NK-92 (cell line): ENCODE measurements around the gene ADRA1B.

ENCODE experiments used
- DNase-seq: peaks from one replicate; lab custom pipeline; 2025; ENCODE audit not compliant: unreplicated experiment; lab: John Stamatoyannopoulos, UW

The ADRA1B gene

GRCh38 chr5:159928122-159928909 lies 12.0 kb downstream of the ADRA1B start:
- no peak for DNase-seq

GRCh38 chr5:159929176-159929575 lies 12.9 kb downstream of the ADRA1B start:
- DNase-seq: no peak

GRCh38 chr5:159933531-159934485 lies 17.5 kb downstream of the ADRA1B start:
- no peak for DNase-seq

GRCh38 chr5:159935946-159936345 lies 19.7 kb downstream of the ADRA1B start:
- DNase-seq: no peak

- DNase-seq: no peak
Measured at GRCh38 chr5:159936686-159937329, 20.5 kb downstream of the ADRA1B start.

- no peak for DNase-seq
Measured at GRCh38 chr5:159937580-159937979, 21.3 kb downstream of the ADRA1B start.

GRCh38 chr5:159943326-159943725 lies 27.0 kb downstream of the ADRA1B start:
- no peak for DNase-seq

GRCh38 chr5:159944056-159944600 lies 27.8 kb downstream of the ADRA1B start:
- no peak for DNase-seq

GRCh38 chr5:159945359-159945758 lies 29.1 kb downstream of the ADRA1B start:
- no peak for DNase-seq

DNA sequence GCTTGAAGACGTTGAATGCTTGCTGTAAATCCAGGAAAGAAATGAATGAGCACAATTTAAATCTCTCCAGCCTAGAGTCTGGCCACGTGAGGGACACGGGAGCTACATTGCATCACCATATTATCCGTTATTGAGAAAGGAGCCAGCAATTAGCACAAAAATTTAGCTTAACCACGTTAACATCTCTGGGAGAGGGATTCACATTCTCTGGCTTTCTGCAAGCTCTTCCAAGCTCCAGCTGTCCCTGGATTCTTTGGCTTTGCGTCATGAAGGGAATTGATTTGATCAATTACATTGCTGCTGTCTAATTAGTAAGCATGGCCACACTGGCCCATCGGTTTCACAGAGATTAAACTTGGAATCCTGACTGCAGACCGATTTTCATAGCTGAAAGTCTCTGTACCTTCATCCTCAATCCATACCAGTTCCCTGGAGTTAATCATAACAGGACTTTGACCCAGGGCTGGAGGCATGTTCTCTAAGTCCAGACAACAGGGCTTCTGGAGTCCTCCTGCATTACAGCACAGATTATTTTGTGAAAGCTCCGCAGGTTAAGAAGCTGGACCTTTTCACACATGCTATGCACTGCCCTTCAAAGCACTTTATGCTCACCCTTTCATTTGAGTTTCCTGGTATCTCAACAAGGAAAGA lies 31.6 kb downstream of the ADRA1B start:
- DNase-seq: no peak

DNA sequence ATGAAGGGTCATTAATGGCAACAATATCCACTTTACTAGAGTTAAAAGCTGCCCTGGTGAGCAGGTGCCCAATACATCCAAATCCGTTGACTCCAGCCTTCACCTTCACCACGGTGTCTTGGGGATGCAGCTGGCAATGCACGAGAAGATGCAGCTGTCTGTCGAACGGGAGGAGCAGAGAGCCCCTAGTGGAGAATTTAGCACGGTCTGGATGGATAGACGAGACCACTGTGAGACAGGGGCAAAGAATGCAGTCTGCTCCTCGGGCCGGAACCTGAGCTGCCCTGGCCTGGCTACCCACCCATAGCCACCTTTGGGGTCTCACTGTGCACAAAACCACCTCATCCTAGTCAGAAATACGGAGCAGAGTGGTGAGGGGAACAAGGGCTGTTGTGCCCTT lies 35.1 kb downstream of the ADRA1B start:
- no peak for DNase-seq

DNA sequence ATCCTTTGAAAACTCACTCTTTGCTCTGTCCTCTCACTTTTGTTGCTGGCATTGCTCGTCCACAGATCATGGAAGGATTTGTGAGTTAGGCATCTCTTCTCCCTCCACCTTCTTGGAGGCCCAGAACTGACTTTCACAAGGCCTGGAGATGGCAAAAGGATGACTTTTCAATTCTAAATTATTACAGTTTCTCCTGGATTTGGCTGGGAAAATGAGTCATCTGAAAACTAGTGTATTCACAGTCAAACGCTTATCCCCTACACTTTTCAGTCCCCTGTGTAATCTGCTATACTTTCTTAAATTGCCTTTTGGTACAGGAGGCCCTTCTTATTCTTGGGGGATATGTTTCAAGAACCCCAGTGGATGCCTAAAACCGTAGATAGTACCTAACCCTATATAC lies 35.6 kb downstream of the ADRA1B start:
- DNase-seq: no peak

GRCh38 chr5:159953609-159954008 lies 37.3 kb downstream of the ADRA1B start:
- DNase-seq: no peak

DNA sequence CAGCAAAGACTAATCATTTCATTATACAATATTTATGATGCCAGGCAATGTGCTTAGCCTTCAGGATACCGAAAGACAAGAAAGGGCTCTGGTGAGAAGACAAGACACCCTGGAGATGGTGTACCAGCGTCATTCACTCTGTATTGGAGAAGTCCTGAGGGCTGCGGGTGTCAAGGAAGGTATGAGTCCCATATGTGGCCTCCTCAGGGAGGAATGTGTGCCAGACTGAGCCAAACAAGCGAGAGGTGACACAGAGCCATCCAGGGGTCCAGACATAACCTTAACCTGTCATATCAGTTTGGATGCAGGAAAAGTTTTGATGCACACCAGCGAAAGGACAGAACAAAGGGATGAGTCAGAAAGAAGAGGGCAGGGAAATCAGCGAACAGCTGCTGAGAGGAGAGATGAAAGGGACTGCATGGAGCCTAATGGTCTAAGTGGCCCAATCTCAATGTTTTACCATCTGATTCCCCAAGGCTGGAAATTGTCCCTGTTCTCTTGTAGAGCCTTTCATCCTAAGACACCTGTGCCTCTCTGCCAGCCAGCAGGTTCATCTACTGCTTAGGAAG lies 38.9 kb downstream of the ADRA1B start:
- DNase-seq: no peak

- no peak for DNase-seq
Measured at GRCh38 chr5:159956074-159956473, 39.8 kb downstream of the ADRA1B start.

GRCh38 chr5:159961176-159962160 lies 45.2 kb downstream of the ADRA1B start:
- no peak for DNase-seq

DNA sequence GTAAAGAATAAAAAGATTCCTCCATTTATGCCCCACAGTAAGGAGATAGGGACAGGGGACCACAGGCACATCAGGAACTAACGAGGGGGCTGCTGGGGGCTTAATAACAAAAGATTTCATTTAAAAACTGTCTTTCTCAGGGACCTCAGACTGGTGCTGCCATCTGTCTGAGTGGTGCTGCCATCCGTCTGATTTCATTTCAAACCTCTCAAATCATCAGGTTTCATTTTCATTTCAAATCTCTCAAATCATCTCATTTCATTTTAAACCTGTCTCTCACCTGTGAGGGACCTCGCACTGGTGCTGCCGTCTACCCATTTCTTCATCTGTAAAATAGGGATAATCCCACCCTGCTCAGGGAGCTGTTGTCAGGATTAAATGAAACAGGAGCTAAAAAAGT lies 45.9 kb downstream of the ADRA1B start:
- DNase-seq: no peak

DNA sequence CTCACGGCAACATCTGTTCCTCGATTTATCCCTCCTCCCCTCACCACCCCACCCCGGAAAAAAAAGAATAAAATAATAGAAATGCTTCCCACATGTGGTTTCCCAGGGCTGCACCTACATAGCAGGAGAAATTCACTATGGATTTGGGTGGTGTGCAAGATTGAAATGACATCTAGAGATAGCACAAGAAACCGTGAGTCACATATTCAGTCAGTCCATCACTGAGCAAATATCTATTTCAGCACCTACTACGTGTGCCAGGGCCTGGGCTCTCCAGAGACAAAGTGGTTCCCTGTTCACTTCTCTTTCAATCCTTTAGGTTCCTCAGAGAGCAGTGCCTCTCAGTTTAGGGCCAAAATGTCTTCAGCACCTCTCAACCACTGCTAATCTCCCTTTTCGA lies 47.7 kb downstream of the ADRA1B start:
- DNase-seq: no peak
